HepG2 (cell line): ENCODE measurements around the gene SLC38A3. TPM values are rescaled to one million over a fixed set of nuclear protein-coding genes. Genes with fewer than 3 reads are reported as not detected.

Source experiments
- ERF ChIP-seq: IDR thresholded peaks from 2 replicates; pipeline ENCODE4 v1.6.1; 2018; ENCODE audit warnings: missing biosample characterization, missing genetic modification reagents
- GLI4 ChIP-seq: sonication (generic); formaldehyde crosslinking; IDR thresholded peaks from 2 replicates; pipeline ENCODE4 v1.5.1; 2020; ENCODE audit warnings: missing genetic modification reagents, mild to moderate bottlenecking, moderate library complexity, borderline replicate concordance
- GPBP1L1 ChIP-seq: sonication (generic); formaldehyde crosslinking; IDR thresholded peaks from 2 replicates; pipeline ENCODE4 v1.5.0; 2020; ENCODE audit warnings: mild to moderate bottlenecking, missing genetic modification reagents
- IKZF1 ChIP-seq: fragments of 450-650 bp; IDR thresholded peaks from 2 replicates; pipeline ENCODE4 v1.7.1; 2016
- JUN ChIP-seq: sonication (generic); formaldehyde crosslinking; IDR thresholded peaks from 2 replicates; pipeline ENCODE4 v1.4.0; 2020; ENCODE audit warnings: mild to moderate bottlenecking, missing genetic modification reagents
- NFIC ChIP-seq: IDR thresholded peaks from 2 replicates; pipeline ENCODE4 v1.6.1; 2012; ENCODE audit warnings: mild to moderate bottlenecking, low read length, inconsistent platforms
- NFKB2 ChIP-seq: sonication (generic); formaldehyde crosslinking; IDR thresholded peaks from 2 replicates; pipeline ENCODE4 v1.4.0; 2020; ENCODE audit warnings: missing genetic modification reagents, borderline replicate concordance
- TBX2 ChIP-seq: sonication (generic); formaldehyde crosslinking; IDR thresholded peaks from 2 replicates; pipeline ENCODE4 v1.5.0; 2020; ENCODE audit warnings: missing genetic modification reagents, mild to moderate bottlenecking, borderline replicate concordance
- WIZ ChIP-seq: sonication (generic); formaldehyde crosslinking; IDR thresholded peaks from 2 replicates; pipeline ENCODE4 v1.5.1; 2020; ENCODE audit warnings: mild to moderate bottlenecking, missing genetic modification reagents
- ZNF33A ChIP-seq: sonication (generic); formaldehyde crosslinking; IDR thresholded peaks from 2 replicates; pipeline ENCODE4 v1.5.1; 2020; ENCODE audit warnings: missing genetic modification reagents, mild to moderate bottlenecking, moderate library complexity, borderline replicate concordance
- ZNF501 ChIP-seq: sonication (generic); formaldehyde crosslinking; IDR thresholded peaks from 2 replicates; pipeline ENCODE4 v1.5.1; 2020; ENCODE audit warnings: mild to moderate bottlenecking, moderate library complexity, missing genetic modification reagents
- ZNF562 ChIP-seq: sonication (generic); formaldehyde crosslinking; IDR thresholded peaks from 2 replicates; pipeline ENCODE4 v1.8.0; 2022; ENCODE audit warnings: missing genetic modification reagents, borderline replicate concordance
- ZNF646 ChIP-seq: sonication (generic); formaldehyde crosslinking; IDR thresholded peaks from 2 replicates; pipeline ENCODE4 v1.9.0; 2021; ENCODE audit warnings: mild to moderate bottlenecking, missing genetic modification reagents
- ZNF652 ChIP-seq: IDR thresholded peaks from 2 replicates; pipeline ENCODE4 v1.6.1; 2016; ENCODE audit warnings: low read depth, borderline replicate concordance
- ZNF776 ChIP-seq: sonication (generic); formaldehyde crosslinking; IDR thresholded peaks from 2 replicates; pipeline ENCODE4 v1.4.0; 2020; ENCODE audit warnings: mild to moderate bottlenecking, missing genetic modification reagents
- polyA plus RNA-seq, 8 experiments: library from polyadenylated mRNA; depleted of rRNA in 3 of 8; stranded (reverse) in 7 of 8; unstranded in 1 of 8; fragments of >200 nt; fragmentation: Illumina TruSeq in 4 of 8; extraction: Trizol in 4 of 8; gene quantifications; 2 replicates each; pipeline versions ENCODE4 v1.2.1 to v1.2.3, GENCODE V29; 2011 to 2016; ENCODE audit warnings: low read depth in 4 of 8, missing spikeins in 1 of 8, mixed read lengths in 1 of 8; ENCODE audit not compliant: insufficient read depth in 1 of 8
- total RNA-seq, 5 experiments: library from RNA; depleted of rRNA; stranded (reverse); fragments of >200 nt; fragmentation: Illumina TruSeq; extraction: Trizol; gene quantifications; 2 replicates each; pipeline ENCODE4 v1.2.3, GENCODE V29; 2016; ENCODE audit warnings: low read depth in 1 of 5
- TF ChIP-seq, protein P1 (sequence below): sonication (generic); formaldehyde crosslinking; IDR thresholded peaks from 2 replicates; pipeline ENCODE4 v1.4.0; 2020; ENCODE audit warnings: missing genetic modification reagents, borderline replicate concordance
- TF ChIP-seq, protein P2 (sequence below): sonication (generic); formaldehyde crosslinking; IDR thresholded peaks from 2 replicates; pipeline ENCODE4 v1.5.0; 2020; ENCODE audit warnings: missing genetic modification reagents

The SLC38A3 gene
- total and polyA plus RNA-seq, 2 of the 13 experiments (the other 11 are each of a cell fraction or from before 2014, with no cell fraction given): 29.8 to 164 TPM

- TF ChIP-seq ERF (CRISPR knock-in tag) (0 out of 2 replicates have a peak, but pooled peaks have one; percentile 57), GLI4 (CRISPR knock-in tag) (no peak), GPBP1L1 (CRISPR knock-in tag) (no peak), IKZF1 (no peak), WIZ (CRISPR knock-in tag) (no peak; the same call in 1 of the 2 replicates), ZNF33A (CRISPR knock-in tag) (no peak), ZNF562 (CRISPR knock-in tag) (no peak), NFKB2 (CRISPR knock-in tag) (no peak; the same call in 1 of the 2 replicates), ZNF652 (CRISPR knock-in tag) (no peak), NFIC (no peak), ZNF776 (CRISPR knock-in tag) (0 out of 2 replicates have a peak, but pooled peaks have one; percentile 31), ZNF501 (CRISPR knock-in tag) (peak; percentile 85), ZNF646 (0 out of 2 replicates have a peak, but pooled peaks have one; percentile 15), JUN (peak; percentile 94), TBX2 (CRISPR knock-in tag) (peak; percentile 97)
- TF ChIP-seq, protein P1, sequence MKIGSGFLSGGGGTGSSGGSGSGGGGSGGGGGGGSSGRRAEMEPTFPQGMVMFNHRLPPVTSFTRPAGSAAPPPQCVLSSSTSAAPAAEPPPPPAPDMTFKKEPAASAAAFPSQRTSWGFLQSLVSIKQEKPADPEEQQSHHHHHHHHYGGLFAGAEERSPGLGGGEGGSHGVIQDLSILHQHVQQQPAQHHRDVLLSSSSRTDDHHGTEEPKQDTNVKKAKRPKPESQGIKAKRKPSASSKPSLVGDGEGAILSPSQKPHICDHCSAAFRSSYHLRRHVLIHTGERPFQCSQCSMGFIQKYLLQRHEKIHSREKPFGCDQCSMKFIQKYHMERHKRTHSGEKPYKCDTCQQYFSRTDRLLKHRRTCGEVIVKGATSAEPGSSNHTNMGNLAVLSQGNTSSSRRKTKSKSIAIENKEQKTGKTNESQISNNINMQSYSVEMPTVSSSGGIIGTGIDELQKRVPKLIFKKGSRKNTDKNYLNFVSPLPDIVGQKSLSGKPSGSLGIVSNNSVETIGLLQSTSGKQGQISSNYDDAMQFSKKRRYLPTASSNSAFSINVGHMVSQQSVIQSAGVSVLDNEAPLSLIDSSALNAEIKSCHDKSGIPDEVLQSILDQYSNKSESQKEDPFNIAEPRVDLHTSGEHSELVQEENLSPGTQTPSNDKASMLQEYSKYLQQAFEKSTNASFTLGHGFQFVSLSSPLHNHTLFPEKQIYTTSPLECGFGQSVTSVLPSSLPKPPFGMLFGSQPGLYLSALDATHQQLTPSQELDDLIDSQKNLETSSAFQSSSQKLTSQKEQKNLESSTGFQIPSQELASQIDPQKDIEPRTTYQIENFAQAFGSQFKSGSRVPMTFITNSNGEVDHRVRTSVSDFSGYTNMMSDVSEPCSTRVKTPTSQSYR (CRISPR knock-in tag): peak; percentile 37; the same call in 1 of the 2 replicates
- TF ChIP-seq, protein P2, sequence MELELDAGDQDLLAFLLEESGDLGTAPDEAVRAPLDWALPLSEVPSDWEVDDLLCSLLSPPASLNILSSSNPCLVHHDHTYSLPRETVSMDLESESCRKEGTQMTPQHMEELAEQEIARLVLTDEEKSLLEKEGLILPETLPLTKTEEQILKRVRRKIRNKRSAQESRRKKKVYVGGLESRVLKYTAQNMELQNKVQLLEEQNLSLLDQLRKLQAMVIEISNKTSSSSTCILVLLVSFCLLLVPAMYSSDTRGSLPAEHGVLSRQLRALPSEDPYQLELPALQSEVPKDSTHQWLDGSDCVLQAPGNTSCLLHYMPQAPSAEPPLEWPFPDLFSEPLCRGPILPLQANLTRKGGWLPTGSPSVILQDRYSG: no peak; the same call in 1 of the 2 replicates
Measured at GRCh38 chr3:50260027-50260941, 55.2 kb downstream of the SLC38A3 start (continued).
